Measurements from ENCODE around the gene CTNNA2. TPM values are rescaled to one million over a fixed set of nuclear protein-coding genes. Genes with fewer than 3 reads are reported as not detected.

CTNNA2 gene
- polyA plus RNA-seq, 1 of the 3 experiments (the other 2 are of a cell fraction), result 0.30 TPM

DNA sequence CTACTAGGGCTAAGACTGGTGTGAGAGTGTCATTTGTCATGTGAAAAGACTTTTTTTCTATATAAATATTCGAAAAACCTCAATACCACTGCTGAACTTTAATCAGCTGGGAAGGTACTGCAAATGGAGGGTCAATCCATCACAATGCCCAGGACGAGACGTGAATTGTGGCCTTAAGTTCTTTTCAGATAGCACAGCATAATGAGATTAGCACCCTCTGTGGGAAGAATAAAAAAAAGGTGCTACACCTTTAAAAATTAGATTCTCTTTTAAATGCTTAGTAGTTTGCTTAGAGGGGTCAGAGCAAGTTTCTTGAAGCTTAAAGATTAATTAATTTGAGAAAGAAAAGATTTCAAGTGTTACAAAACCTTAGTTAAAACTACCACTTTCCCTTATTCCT lies 786.1 kb downstream of the CTNNA2 start (continued):
- TF ChIP-seq, protein P1, sequence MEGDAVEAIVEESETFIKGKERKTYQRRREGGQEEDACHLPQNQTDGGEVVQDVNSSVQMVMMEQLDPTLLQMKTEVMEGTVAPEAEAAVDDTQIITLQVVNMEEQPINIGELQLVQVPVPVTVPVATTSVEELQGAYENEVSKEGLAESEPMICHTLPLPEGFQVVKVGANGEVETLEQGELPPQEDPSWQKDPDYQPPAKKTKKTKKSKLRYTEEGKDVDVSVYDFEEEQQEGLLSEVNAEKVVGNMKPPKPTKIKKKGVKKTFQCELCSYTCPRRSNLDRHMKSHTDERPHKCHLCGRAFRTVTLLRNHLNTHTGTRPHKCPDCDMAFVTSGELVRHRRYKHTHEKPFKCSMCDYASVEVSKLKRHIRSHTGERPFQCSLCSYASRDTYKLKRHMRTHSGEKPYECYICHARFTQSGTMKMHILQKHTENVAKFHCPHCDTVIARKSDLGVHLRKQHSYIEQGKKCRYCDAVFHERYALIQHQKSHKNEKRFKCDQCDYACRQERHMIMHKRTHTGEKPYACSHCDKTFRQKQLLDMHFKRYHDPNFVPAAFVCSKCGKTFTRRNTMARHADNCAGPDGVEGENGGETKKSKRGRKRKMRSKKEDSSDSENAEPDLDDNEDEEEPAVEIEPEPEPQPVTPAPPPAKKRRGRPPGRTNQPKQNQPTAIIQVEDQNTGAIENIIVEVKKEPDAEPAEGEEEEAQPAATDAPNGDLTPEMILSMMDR (IDR thresholded peaks at IDR 0.05), result no peak
- TF ChIP-seq MEF2A (IDR thresholded peaks at IDR 0.05; ENCODE audit: borderline replicate concordance, low read depth) (no peak), YY1 (IDR thresholded peaks at IDR 0.05; ENCODE audit: low read depth) (no peak), RXRA (IDR thresholded peaks at IDR 0.05; ENCODE audit: borderline replicate concordance, low read depth) (no peak), FOXJ3 (CRISPR knock-in tag; IDR thresholded peaks at IDR 0.05) (no peak)
- TF ChIP-seq, protein P2, sequence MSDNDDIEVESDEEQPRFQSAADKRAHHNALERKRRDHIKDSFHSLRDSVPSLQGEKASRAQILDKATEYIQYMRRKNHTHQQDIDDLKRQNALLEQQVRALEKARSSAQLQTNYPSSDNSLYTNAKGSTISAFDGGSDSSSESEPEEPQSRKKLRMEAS (IDR thresholded peaks at IDR 0.05; ENCODE audit: low read depth), result no peak

DNA sequence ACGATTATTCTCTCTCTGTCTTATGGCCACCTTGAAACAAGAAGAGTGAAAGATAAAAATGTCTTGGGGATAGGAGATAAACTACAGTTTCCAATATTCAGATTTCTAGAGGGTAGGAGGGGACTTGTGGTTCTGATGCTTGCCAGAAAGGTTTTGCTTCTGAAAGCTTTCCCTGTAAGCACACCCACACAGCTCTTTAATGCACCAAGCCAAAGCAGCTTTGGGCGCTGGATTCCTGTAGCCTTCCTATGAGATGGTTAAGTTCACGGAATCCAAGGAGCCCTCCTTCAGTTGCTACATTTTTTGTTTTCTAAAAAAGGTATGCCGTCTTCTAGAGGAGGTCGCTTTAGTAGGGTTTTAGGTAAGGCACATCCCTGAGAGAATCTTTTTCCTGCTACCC lies 786.8 kb downstream of the CTNNA2 start:
- Histone ChIP-seq H2AFZ (ENCODE audit: low read depth) (no peak overlapping the region), H3F3A (replicated peaks; ENCODE audit: insufficient read depth) (no peaks in the 10 kb centered on the region), H3K27me3 (ENCODE audit: insufficient read depth) (peaks cover 21% of the 10 kb centered on the region), H3K4me1 (ENCODE audit: control insufficient read depth in 1 of 2, insufficient read depth in 2 of 2, low read depth in 1 of 2, low read length in 1 of 2) (peaks cover 0 to 18% of the 10 kb centered on the region in 2 experiments; a peak in 1 of 4 replicates), H4K20me1 (ENCODE audit: insufficient read depth) (no peaks in the 10 kb centered on the region), H3K9me2 (no peaks in the 10 kb centered on the region), H3K4me2 (no peak overlapping the region), H3K9ac (no peak overlapping the region), H3K9me3 (no peaks in the 10 kb centered on the region), H3K36me3 (replicated peaks in 1 of 2; ENCODE audit: control insufficient read depth in 1 of 2, insufficient read depth in 2 of 2, low read length in 1 of 2) (no peaks in the 10 kb centered on the region), H3K79me2 (ENCODE audit: insufficient read depth) (no peaks in the 10 kb centered on the region), H3K27ac (ENCODE audit: low read depth in 2 of 2, low read length in 1 of 2) (no peak overlapping the region), H3K4me3 (ENCODE audit: low read depth in 2 of 2, low read length in 1 of 2) (no peak overlapping the region)
- DNase-seq, result no peak
- TF ChIP-seq, protein P3, sequence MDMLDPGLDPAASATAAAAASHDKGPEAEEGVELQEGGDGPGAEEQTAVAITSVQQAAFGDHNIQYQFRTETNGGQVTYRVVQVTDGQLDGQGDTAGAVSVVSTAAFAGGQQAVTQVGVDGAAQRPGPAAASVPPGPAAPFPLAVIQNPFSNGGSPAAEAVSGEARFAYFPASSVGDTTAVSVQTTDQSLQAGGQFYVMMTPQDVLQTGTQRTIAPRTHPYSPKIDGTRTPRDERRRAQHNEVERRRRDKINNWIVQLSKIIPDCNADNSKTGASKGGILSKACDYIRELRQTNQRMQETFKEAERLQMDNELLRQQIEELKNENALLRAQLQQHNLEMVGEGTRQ (IDR thresholded peaks at IDR 0.05; ENCODE audit: borderline replicate concordance, low read depth, low read length), result no peak
- WGBS (ENCODE audit: low lambda C conversion rate), result 70% methylated on average over 5 of the region's 5 CpGs
- POLR2A ChIA-PET, result no interaction called here
- CTCF ChIA-PET, result interaction anchor here (0.8 to 2.2 kb wide), 3 partner anchors 11 to 27 kb away, joined by 3 to 7 read pairs (median 3); no protein-coding TSS in a partner anchor

DNA sequence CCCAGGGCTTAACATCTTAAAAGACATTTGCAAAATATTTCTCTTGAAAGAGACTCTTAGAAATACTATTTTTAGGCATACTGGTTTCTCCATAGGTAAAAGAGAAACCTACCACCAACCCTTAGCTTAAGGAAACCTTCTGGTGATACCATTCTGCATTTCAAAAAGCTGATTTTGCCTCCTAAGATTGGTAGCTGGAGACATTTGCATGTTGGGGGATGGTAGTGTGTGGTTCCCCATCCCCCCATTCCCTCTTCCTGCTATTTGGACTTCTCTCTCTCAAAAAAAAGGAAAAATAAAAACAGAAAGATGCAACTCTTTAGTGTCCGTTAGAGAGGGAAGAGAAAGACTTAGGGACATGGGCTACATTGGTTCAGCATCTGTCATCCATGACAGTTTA lies 787.5 kb downstream of the CTNNA2 start:
- ChIA-PET POLR2A (no interaction called here), CTCF (interaction anchor here (1.1 to 2.2 kb wide), 2 partner anchors 26 to 62 kb away, joined by 3 to 7 read pairs; no protein-coding TSS in a partner anchor)
- WGBS (ENCODE audit: low lambda C conversion rate), result 82% methylated on average over 1 of the region's 1 CpG
- no peaks in the 10 kb centered on the region for H3K36me3 ChIP-seq (replicated peaks in 1 of 2; ENCODE audit: control insufficient read depth in 1 of 2, insufficient read depth in 2 of 2, low read length in 1 of 2)
- no peak for DNase-seq
- no peaks in the 10 kb centered on the region for H3F3A ChIP-seq (replicated peaks; ENCODE audit: insufficient read depth)
- H3K9ac ChIP-seq, result no peak overlapping the region
- TF ChIP-seq MEF2A (IDR thresholded peaks at IDR 0.05; ENCODE audit: borderline replicate concordance, low read depth) (no peak), FOXJ3 (CRISPR knock-in tag; IDR thresholded peaks at IDR 0.05) (no peak), EZH2phosphoT487 (IDR thresholded peaks at IDR 0.05; ENCODE audit: borderline replicate concordance, low read depth) (no peak), TCF12 (IDR thresholded peaks at IDR 0.05) (no peak), RCOR1 (IDR thresholded peaks at IDR 0.05; ENCODE audit: low read length) (no peak), RFX5 (IDR thresholded peaks at IDR 0.05; ENCODE audit: low read length) (no peak), ELF1 (IDR thresholded peaks at IDR 0.05) (no peak), NFIC (IDR thresholded peaks at IDR 0.05; ENCODE audit: borderline replicate concordance) (no peak), JUND (IDR thresholded peaks at IDR 0.05) (no peak), SMC3 (IDR thresholded peaks at IDR 0.05; ENCODE audit: low read depth, low read length) (no peak), MXI1 (IDR thresholded peaks at IDR 0.05; ENCODE audit: low read depth, low read length) (no peak)
- TF ChIP-seq, protein P1 (IDR thresholded peaks at IDR 0.05), result no peak
- TF ChIP-seq, protein P2 (IDR thresholded peaks at IDR 0.05; ENCODE audit: low read depth), result no peak
- TF ChIP-seq, protein P3 (IDR thresholded peaks at IDR 0.05; ENCODE audit: borderline replicate concordance, low read depth, low read length), result no peak
- no peak overlapping the region for H3K4me2 ChIP-seq
- no peaks in the 10 kb centered on the region for H3K9me2 ChIP-seq
- H3K4me1 ChIP-seq (ENCODE audit: control insufficient read depth in 1 of 2, insufficient read depth in 2 of 2, low read depth in 1 of 2, low read length in 1 of 2), result peaks cover 0 to 24% of the 10 kb centered on the region in 2 experiments; a peak in 1 of 4 replicates
- no peaks in the 10 kb centered on the region for H3K9me3 ChIP-seq
- no peak overlapping the region for H3K4me3 ChIP-seq (ENCODE audit: low read depth in 2 of 2, low read length in 1 of 2)
- no peaks in the 10 kb centered on the region for H3K79me2 ChIP-seq (ENCODE audit: insufficient read depth)
- no peak overlapping the region for H2AFZ ChIP-seq (ENCODE audit: low read depth)
- H3K27me3 ChIP-seq (ENCODE audit: insufficient read depth), result peaks cover 27% of the 10 kb centered on the region
- H4K20me1 ChIP-seq (ENCODE audit: insufficient read depth), result no peaks in the 10 kb centered on the region
- no peak overlapping the region for H3K27ac ChIP-seq (ENCODE audit: low read depth in 2 of 2, low read length in 1 of 2)

Data from SK-N-SH (cell line).